GM04503 (cell line): ENCODE measurements around the gene NGF.
"Not testable (repeated sequence)": the region's sequence is repeated elsewhere in the genome, so short reads cannot be mapped to it uniquely, and the experiment has no call there.

ENCODE experiments used
- DNase-seq: peaks from one replicate; pipeline ENCODE4 v3.0.0-alpha.2; 2012; ENCODE audit warnings: low read depth

NGF gene

GRCh38 chr1:115309504-115309903 lies 28.5 kb downstream of the NGF start:
- DNase-seq: not testable (repeated sequence)

GRCh38 chr1:115308969-115309368 lies 29.1 kb downstream of the NGF start:
- DNase-seq: no peak

- no peak for DNase-seq
These were observed 30.4 kb downstream of the NGF start for GRCh38 chr1:115307661-115308060.

GRCh38 chr1:115306146-115306545 lies 31.9 kb downstream of the NGF start:
- no peak for DNase-seq

- no peak for DNase-seq
These were observed 34.7 kb downstream of the NGF start for GRCh38 chr1:115303364-115303763.

GRCh38 chr1:115302390-115302961 lies 35.6 kb downstream of the NGF start:
- peak; percentile 90 for DNase-seq

- no peak for DNase-seq
These were observed 36.5 kb downstream of the NGF start for GRCh38 chr1:115301438-115302020.

GRCh38 chr1:115300087-115300876 lies 37.8 kb downstream of the NGF start:
- DNase-seq: no peak

- DNase-seq: no peak
These were observed 38.8 kb downstream of the NGF start for GRCh38 chr1:115299266-115299665.

GRCh38 chr1:115296981-115297380 lies 41.1 kb downstream of the NGF start:
- DNase-seq: no peak

GRCh38 chr1:115295904-115296696 lies 41.9 kb downstream of the NGF start:
- DNase-seq: no peak

GRCh38 chr1:115293899-115294298 lies 44.1 kb downstream of the NGF start:
- no peak for DNase-seq

- DNase-seq: no peak
These were observed 45.0 kb downstream of the NGF start for GRCh38 chr1:115293006-115293405.

GRCh38 chr1:115291741-115292140 lies 46.3 kb downstream of the NGF start:
- no peak for DNase-seq

GRCh38 chr1:115289940-115290339 lies 48.1 kb downstream of the NGF start:
- DNase-seq: no peak

GRCh38 chr1:115288591-115289198 lies 49.4 kb downstream of the NGF start:
- DNase-seq: no peak

- no peak for DNase-seq
These were observed 51.4 kb downstream of the NGF start for GRCh38 chr1:115286431-115287205.

- DNase-seq: no peak
These were observed 53.8 kb downstream of the NGF start for GRCh38 chr1:115284209-115284608.

- no peak for DNase-seq
These were observed 54.3 kb downstream of the NGF start for GRCh38 chr1:115283681-115284146.

- DNase-seq: no peak
These were observed 54.8 kb downstream of the NGF start for GRCh38 chr1:115283249-115283648.

- DNase-seq: no peak
These were observed 55.2 kb downstream of the NGF start for GRCh38 chr1:115282807-115283208.
